H9 (cell line): ENCODE data around the gene TAF12. TPM values are rescaled to one million over a fixed set of nuclear protein-coding genes. Genes with fewer than 3 reads are reported as not detected.

ENCODE experiments used
- DNase-seq: peaks from one replicate; pipeline ENCODE4 v3.0.0-alpha.2; 2017
- H2AFZ ChIP-seq: one replicate; pipeline ENCODE4 v1.6.1; 2013; ENCODE audit warnings: mild to moderate bottlenecking, low read length, control low read depth, moderate library complexity
- H2AK5ac ChIP-seq: 2 replicates; pipeline ENCODE4 v1.6.1; 2013; ENCODE audit warnings: low read length, control low read depth, mixed read lengths; ENCODE audit not compliant: insufficient read length
- H2BK120ac ChIP-seq: one replicate; pipeline ENCODE4 v1.6.1; 2013; ENCODE audit warnings: low read depth, mild to moderate bottlenecking, low read length, control low read depth, inconsistent platforms; ENCODE audit not compliant: poor library complexity, severe bottlenecking
- H2BK12ac ChIP-seq: 2 replicates; pipeline ENCODE4 v1.6.1; 2013; ENCODE audit warnings: low read length, control low read depth, mixed read lengths, low read depth; ENCODE audit not compliant: insufficient read length
- H2BK15ac ChIP-seq: 2 replicates; pipeline ENCODE4 v1.6.1; 2013; ENCODE audit warnings: low read depth, low read length, control low read depth
- H2BK20ac ChIP-seq: one replicate; pipeline ENCODE4 v1.6.1; 2013; ENCODE audit warnings: low read depth, mild to moderate bottlenecking, low read length, control low read depth, inconsistent platforms; ENCODE audit not compliant: poor library complexity, severe bottlenecking
- H2BK5ac ChIP-seq: 2 replicates; pipeline ENCODE4 v1.6.1; 2013; ENCODE audit warnings: low read length, control low read depth, mixed read lengths; ENCODE audit not compliant: insufficient read length
- H3K14ac ChIP-seq: 2 replicates; pipeline ENCODE4 v1.6.1; 2013; ENCODE audit warnings: low read length, control low read depth; ENCODE audit not compliant: insufficient read depth
- H3K18ac ChIP-seq: 2 replicates; pipeline ENCODE4 v1.6.1; 2013; ENCODE audit warnings: low read depth, mild to moderate bottlenecking, mixed read lengths, low read length, control low read depth; ENCODE audit not compliant: insufficient read length
- H3K23ac ChIP-seq: 2 replicates; pipeline ENCODE4 v1.6.1; 2013; ENCODE audit warnings: low read length, control low read depth, mixed read lengths, low read depth; ENCODE audit not compliant: insufficient read length
- H3K23me2 ChIP-seq: 2 replicates; pipeline ENCODE4 v1.6.1; 2013; ENCODE audit warnings: low read depth, mild to moderate bottlenecking, mixed read lengths, low read length, control low read depth; ENCODE audit not compliant: insufficient read length, poor library complexity, severe bottlenecking
- H3K27ac ChIP-seq: 2 replicates; pipeline ENCODE4 v1.5.1; 2013; ENCODE audit warnings: low read length, control low read depth, mixed read lengths, low read depth; ENCODE audit not compliant: insufficient read length
- H3K27me3 ChIP-seq: 2 replicates; pipeline ENCODE4 v1.6.1; 2013; ENCODE audit warnings: low read length, control low read depth, inconsistent platforms; ENCODE audit not compliant: insufficient read depth
- H3K4ac ChIP-seq: 2 replicates; pipeline ENCODE4 v1.6.1; 2013; ENCODE audit warnings: low read depth, mild to moderate bottlenecking, control low read depth, inconsistent platforms, low read length, moderate library complexity
- H3K4me1 ChIP-seq: 2 replicates; pipeline ENCODE4 v1.6.1; 2013; ENCODE audit warnings: low read length, control low read depth, inconsistent platforms; ENCODE audit not compliant: insufficient read depth
- H3K4me2 ChIP-seq: 2 replicates; pipeline ENCODE4 v1.6.1; 2013; ENCODE audit warnings: low read length, control low read depth, mixed read lengths; ENCODE audit not compliant: insufficient read length, insufficient read depth
- H3K56ac ChIP-seq: 2 replicates; pipeline ENCODE4 v1.6.1; 2013; ENCODE audit warnings: low read depth, mild to moderate bottlenecking, mixed read lengths, low read length, control low read depth; ENCODE audit not compliant: insufficient read length
- H3K79me1 ChIP-seq: 2 replicates; pipeline ENCODE4 v1.6.1; 2013; ENCODE audit warnings: low read depth, mild to moderate bottlenecking, moderate library complexity, low read length, control low read depth, inconsistent platforms; ENCODE audit not compliant: insufficient read depth, poor library complexity, severe bottlenecking
- H3K79me2 ChIP-seq: 2 replicates; pipeline ENCODE4 v1.6.1; 2013; ENCODE audit warnings: low read length, control low read depth, inconsistent platforms; ENCODE audit not compliant: insufficient read depth
- H3K9ac ChIP-seq: 2 replicates; pipeline ENCODE4 v1.6.1; 2013; ENCODE audit warnings: low read length, control low read depth, mixed read lengths; ENCODE audit not compliant: insufficient read length; ENCODE audit errors: extremely low read depth
- H3K9me3 ChIP-seq: one replicate; pipeline ENCODE4 v1.6.1; 2013; ENCODE audit warnings: low read depth, low read length, inconsistent platforms; ENCODE audit not compliant: control insufficient read depth
- H3T11ph ChIP-seq: one replicate; pipeline ENCODE4 v1.6.1; 2013; ENCODE audit warnings: mild to moderate bottlenecking, low read length, control low read depth, inconsistent platforms
- H4K20me1 ChIP-seq: one replicate; pipeline ENCODE4 v1.6.1; 2013; ENCODE audit not compliant: control insufficient read depth, insufficient read length, insufficient read depth
- H4K5ac ChIP-seq: 2 replicates; pipeline ENCODE4 v1.6.1; 2013; ENCODE audit warnings: low read depth, mild to moderate bottlenecking, mixed read lengths, low read length, control low read depth; ENCODE audit not compliant: insufficient read length
- H4K8ac ChIP-seq: replicated peaks from 2 replicates; pipeline ENCODE4 v1.6.1; 2013; ENCODE audit warnings: low read length, control low read depth, mixed read lengths, low read depth; ENCODE audit not compliant: insufficient read length
- H4K91ac ChIP-seq: 2 replicates; pipeline ENCODE4 v1.6.1; 2013; ENCODE audit warnings: low read depth, mild to moderate bottlenecking, moderate library complexity, mixed read lengths, low read length, control low read depth; ENCODE audit not compliant: insufficient read length
- H3K27ac Mint-ChIP-seq, 3 experiments: 2 replicates in 2 of 3; 3 replicates in 1 of 3; pipeline ENCODE4 v1.8.0; 2020 to 2021; ENCODE audit warnings: mixed read lengths in 3 of 3, mild to moderate bottlenecking in 1 of 3, moderate library complexity in 1 of 3
- H3K27me3 Mint-ChIP-seq: 2 replicates; pipeline ENCODE4 v1.8.0; 2021; ENCODE audit warnings: low read depth, mild to moderate bottlenecking, moderate library complexity, mixed read lengths
- H3K36me3 Mint-ChIP-seq, 3 experiments: 2 replicates in 2 of 3; 3 replicates in 1 of 3; pipeline ENCODE4 v1.8.0; 2020 to 2021; ENCODE audit warnings: low read depth in 3 of 3, mixed read lengths in 3 of 3; ENCODE audit not compliant: insufficient read depth in 1 of 3
- H3K4me1 Mint-ChIP-seq, 2 experiments: 2 replicates each; pipeline ENCODE4 v1.8.0; 2020; ENCODE audit warnings: mixed read lengths in 2 of 2
- H3K4me3 Mint-ChIP-seq, 2 experiments: 2 replicates in 1 of 2; 3 replicates in 1 of 2; pipeline ENCODE4 v1.8.0; 2020 to 2021; ENCODE audit warnings: mild to moderate bottlenecking in 2 of 2, mixed read lengths in 2 of 2, moderate library complexity in 1 of 2
- H3K9me3 Mint-ChIP-seq, 2 experiments: 2 replicates in 1 of 2; 3 replicates in 1 of 2; pipeline ENCODE4 v1.8.0; 2020; ENCODE audit warnings: mild to moderate bottlenecking in 2 of 2, mixed read lengths in 2 of 2, moderate library complexity in 1 of 2
- CTCF ChIP-seq: fragments of 200-600 bp; sonication (generic); conservative IDR thresholded peaks from 3 replicates; pipeline ENCODE4 v1.8.0; 2021; ENCODE audit warnings: antibody characterized with exemption, mild to moderate bottlenecking
- WGBS: extraction: QIAGEN DNeasy Blood & Tissue Kit; methylation state at CpG from one replicate; pipeline ENCODE4 v1.1.7; 2013; ENCODE audit warnings: missing lambda C conversion rate, low lambda C conversion rate, mixed read lengths; ENCODE audit not compliant: insufficient read length; ENCODE audit errors: extremely low coverage; 5-methylcytosine and 5-hydroxymethylcytosine counted together
- total RNA-seq: library from RNA; stranded (reverse); gene quantifications from 2 replicates; pipeline ENCODE4 v1.2.1, GENCODE V29; 2021

Gene TAF12
- total RNA-seq, 1 experiment from 2014 or later: 22.1 TPM

DNA sequence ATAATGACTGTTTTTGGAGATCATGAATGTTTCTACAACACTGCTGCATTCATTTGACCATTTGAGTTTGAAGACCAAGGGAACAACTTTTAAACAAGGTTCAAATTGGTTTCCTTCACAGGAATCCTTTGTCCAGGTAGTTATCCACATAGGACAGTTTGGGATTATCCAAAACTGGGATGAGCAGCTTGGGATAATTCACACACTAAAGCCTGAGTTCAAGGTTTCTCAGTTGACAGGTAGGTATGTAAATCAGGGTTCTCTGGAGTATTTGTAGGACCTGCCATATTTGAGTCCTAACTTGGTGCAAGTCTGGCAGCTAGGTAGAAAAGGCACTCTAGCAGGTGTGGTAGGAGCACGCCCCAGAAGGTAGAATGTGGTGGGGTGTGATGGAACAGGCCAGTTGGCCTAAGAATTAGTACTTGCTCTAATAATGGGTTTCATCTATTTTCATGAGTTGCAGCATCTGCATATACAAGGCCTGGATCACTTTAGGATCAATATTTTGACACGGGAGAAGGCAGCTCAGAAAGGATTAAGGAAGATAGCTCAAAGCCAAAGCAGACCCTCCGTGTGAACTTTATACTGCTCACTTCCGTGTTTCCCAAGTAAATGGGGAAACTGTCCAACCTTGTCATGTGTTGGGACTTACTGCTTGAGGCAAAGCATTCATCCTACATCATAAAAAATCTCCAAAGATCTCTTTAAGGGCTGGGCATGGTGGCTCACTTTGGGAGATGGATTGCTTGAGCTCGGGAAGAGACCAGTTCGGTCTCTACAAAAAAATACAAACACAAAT lies 64.9 kb downstream of the TAF12 start:
- Mint-ChIP-seq H3K4me3 (no peak overlapping the region), H3K4me1 (peaks cover 17 to 21% of the 10 kb centered on the region in 2 experiments), H3K27me3 (0 out of 2 replicates have a peak, but pooled peaks cover 3% of the 10 kb centered on the region), H3K9me3 (no peaks in the 10 kb centered on the region; a peak in 1 of 5 replicates), H3K27ac (peak overlapping the region in 2 of 3 experiments; percentile 30 to 93; a peak in 3 of 7 replicates), H3K36me3 (peaks cover 33 to 69% (median 45%) of the 10 kb centered on the region in 3 experiments)
- Histone ChIP-seq H3K4me1 (no peaks in the 10 kb centered on the region), H3K18ac (no peak overlapping the region), H2BK20ac (no peak overlapping the region), H3K27me3 (no peaks in the 10 kb centered on the region), H3K9me3 (no peaks in the 10 kb centered on the region), H2AFZ (no peak overlapping the region), H4K5ac (no peak overlapping the region), H2BK15ac (no peak overlapping the region), H4K20me1 (no peaks in the 10 kb centered on the region), H3K4ac (no peak overlapping the region), H3K23me2 (peaks cover 17% of the 10 kb centered on the region), H2BK5ac (no peak overlapping the region), H3K23ac (no peak overlapping the region), H3K9ac (no peak overlapping the region), H3T11ph (no peak overlapping the region), H2BK120ac (no peak overlapping the region), H4K8ac (no peak overlapping the region), H3K56ac (no peak overlapping the region), H2AK5ac (no peak overlapping the region), H3K4me2 (no peak overlapping the region), H2BK12ac (no peak overlapping the region), H4K91ac (no peak overlapping the region), H3K14ac (no peak overlapping the region), H3K79me1 (no peaks in the 10 kb centered on the region), H3K79me2 (peaks cover 16% of the 10 kb centered on the region; the same call in 1 of the 2 replicates), H3K27ac (no peak overlapping the region)
- WGBS: no CpG with 5 or more reads among the region's 6 CpGs
- DNase-seq: no peak
- no peak for TF ChIP-seq CTCF
